Stimulated activated CD8-positive, alpha-beta memory T cell treated with anti-CD3 and anti-CD28 coated beads, Interleukin-15, amount 100 ng/mL, for 4 hours (primary cell): ENCODE measurements around the gene UST.
"Not testable (repeated sequence)": the region's sequence is repeated elsewhere in the genome, so short reads cannot be mapped to it uniquely, and the experiment has no call there.

Experiments
- DNase-seq, 2 donors: peaks; one replicate each; pipeline ENCODE4 v3.0.0-alpha.2; 2020; ENCODE audit warnings: low read depth in 2 of 2

The UST gene

GRCh38 chr6:149084808-149085556, 338.2 kb downstream of the UST start:
- no peak for DNase-seq

DNA sequence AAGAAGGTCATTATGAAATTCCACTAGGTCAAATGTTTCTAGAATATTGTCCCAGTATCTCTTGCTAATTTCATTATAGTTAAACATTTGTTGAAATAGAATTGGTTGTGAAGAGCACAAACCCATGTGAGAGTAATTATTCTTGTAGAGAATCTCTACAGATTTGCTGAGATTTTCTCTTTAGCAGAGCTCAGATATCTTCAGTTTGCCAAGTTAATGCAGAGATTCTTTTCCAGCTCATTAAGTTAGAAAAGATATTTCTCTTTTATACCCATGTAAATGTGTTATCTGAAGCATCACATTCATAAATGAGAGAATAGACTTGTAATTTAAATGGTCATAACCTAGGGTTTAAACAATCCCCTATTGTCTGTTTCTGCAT, 338.7 kb downstream of the UST start:
- no peak for DNase-seq

GRCh38 chr6:149086363-149086762, 339.5 kb downstream of the UST start:
- DNase-seq: no peak

DNA sequence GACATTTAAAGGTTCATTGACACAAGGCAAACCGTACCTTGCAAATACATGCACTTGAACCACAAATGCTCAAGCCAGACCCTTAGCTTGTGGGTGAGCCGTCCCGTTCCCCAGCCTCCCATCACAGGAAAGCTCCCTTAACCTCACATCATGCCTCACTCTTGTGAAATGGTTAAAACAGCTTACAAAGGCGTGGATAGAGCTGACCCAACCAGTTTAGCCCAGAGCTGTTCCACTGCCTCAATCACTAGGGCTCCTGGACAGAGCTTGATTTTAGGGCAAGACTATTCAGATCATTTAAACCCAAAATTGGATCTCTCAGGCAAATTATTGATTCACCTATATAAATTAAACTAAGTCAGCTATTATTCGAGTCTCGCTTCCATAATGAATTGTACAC, 341.1 kb downstream of the UST start:
- DNase-seq: no peak

GRCh38 chr6:149088361-149088760, 341.5 kb downstream of the UST start:
- no peak for DNase-seq

GRCh38 chr6:149089510-149089909, 342.7 kb downstream of the UST start:
- DNase-seq: no peak

DNA sequence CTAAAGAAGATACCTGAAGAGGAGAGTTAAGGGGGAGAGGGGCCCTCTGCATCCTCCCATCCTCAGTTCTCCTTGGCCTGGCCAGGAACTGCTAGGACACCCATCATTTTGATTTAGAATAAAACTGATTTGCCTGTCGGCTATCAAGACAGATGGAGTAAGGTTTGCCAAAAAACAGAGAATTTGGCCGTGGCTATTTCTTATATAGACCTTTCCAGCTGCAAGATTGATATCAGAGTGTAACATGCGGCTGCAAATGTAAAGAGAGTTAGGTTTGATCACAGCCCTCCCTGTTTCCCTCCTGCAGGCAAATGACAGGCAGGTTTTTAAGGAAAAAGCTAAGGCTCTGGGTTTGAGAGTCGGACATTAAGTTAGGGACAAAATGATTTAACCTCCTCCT, 344.1 kb downstream of the UST start:
- DNase-seq: no peak

GRCh38 chr6:149093643-149094042, 346.8 kb downstream of the UST start:
- DNase-seq: no peak

GRCh38 chr6:149094156-149094555, 347.3 kb downstream of the UST start:
- no peak for DNase-seq

DNA sequence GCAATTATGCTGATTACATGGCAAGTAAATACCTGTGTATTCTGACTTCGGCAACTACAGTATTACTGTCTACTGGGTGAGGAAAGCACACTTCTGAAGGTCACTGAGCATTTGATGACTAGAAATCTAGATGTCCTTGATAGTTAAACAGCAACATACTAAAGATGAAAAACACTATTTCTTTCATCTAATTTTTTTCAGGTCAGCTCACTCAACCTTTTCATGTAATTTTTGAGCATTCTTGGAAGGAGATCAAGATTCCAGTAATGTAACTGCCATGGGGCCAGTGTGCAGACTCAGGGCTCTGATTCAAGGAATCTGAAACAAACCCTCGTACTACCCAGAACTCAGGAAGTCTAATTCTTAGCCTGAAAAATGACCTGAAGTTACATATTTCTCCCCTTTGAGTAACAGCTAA, 348.1 kb downstream of the UST start:
- no peak for DNase-seq

- no peak for DNase-seq
Observed at GRCh38 chr6:149095842-149096241, 349.0 kb downstream of the UST start.

DNA sequence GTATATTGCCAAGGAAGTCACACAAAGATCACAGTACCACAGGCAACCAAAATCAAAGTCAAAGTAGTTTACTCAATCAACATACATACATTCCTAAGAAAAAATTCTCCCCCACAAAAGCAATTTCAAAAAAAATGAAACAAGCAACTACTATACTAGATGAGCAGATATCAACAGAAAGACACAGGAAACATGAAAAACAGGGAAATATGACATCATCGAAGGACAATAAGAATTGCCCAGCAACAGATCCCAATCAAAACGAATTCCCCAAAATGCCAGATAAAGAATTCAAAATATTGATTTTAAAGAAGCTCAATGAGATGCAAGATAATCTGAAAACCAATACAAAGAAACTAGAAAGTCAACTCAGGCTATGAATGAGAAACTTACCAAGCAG, 351.0 kb downstream of the UST start:
- no peak for DNase-seq

DNA sequence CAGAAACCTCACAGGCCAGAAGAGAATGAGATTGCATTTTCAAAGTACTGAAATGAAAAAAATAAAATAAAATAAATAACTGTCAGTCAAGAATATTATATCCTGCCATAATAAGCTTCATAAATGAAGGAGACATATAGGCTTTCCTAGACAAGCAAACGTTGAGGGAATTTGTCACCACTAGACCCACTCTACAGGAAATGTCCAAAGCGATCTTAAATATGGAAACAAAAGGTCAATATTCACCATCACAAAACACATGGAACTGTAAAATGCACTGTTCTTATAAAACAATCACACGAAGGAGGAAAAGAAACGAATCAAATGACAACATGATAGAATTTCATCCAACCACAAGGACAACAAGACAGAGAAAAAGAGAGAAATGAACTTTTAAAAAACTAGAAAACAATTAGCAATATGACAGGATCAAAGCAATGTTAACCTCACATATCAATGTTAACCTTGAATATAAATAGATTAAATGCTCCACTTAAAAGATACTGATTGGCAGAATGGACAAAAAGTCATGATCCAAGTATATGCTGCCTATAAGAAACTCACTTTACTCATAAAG, 352.0 kb downstream of the UST start:
- DNase-seq: no peak

DNA sequence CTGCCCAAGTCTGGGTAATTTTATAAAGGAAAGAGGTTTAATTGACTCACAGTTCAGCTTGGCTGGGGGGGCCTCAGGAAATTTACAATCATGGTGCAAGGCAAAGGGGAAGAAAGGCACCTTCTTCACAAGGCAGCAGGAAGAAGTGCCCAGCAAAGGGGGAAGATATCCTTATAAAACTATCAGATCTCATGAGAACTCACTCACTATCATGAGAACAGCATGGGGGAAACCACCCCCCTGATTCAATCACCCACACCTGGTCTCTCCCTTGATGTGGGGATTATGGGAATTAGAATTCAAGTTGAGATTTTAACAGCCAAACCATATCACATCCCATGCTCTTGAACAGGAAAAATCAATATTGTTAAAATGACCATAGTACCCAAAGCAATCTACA, 355.5 kb downstream of the UST start:
- no peak for DNase-seq

DNA sequence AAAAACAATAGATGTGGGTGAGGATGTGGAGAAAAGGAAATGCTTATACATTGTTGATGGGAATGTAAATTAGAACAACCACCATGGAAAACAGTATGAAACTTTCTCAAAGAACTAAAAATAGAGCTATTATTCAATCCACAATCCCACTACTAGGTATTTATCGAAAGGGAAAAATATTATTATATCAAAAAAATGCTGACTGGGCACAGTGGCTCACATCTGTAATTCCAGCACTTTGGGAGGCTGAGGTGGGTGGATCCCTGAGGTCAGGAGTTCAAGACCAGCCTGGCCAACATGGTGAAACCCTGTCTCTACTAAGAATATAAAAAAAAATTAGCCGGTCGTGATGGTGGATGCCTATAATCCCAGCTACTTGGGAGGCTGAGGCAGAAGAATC, 357.1 kb downstream of the UST start:
- DNase-seq: not testable (repeated sequence)

DNA sequence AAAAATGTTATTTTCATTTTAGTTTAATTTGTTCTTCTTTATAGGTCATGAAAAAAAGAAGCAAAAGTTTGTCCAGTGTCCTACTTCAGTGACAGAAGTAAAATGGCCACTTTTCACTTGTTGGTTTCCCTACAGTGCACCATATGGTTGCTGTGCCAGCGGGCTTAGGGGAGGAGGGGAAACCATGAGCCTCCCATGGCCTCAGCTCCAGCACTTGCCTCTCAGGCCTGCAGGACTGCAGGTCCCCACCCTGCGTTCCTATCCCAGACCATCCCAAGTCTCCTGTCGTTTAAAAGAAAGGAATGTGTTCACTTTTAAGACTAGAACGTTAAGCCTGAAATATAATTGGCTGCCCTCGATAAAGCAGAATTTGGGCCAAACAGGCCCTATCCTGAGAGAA, 360.7 kb downstream of the UST start:
- DNase-seq: no peak

- DNase-seq: no peak
Observed at GRCh38 chr6:149108038-149108748, 361.4 kb downstream of the UST start.

DNA sequence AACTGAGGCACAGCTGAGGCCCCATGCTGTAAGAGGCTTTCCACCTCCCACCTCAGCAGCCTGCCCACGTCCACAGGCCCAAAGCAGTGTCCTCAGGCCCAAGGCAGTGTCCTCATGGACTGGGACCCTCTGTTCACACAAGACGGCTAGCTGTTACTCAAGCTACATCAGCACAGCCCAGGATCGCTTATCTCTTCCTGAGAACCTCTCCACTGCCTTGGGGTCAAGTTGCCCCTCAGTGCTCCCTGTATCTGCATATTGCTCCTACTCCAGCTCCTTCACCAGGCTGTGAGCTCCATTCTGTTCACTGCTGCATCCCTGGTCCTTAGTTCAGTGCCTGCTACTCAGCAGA, 361.9 kb downstream of the UST start:
- no peak for DNase-seq

DNA sequence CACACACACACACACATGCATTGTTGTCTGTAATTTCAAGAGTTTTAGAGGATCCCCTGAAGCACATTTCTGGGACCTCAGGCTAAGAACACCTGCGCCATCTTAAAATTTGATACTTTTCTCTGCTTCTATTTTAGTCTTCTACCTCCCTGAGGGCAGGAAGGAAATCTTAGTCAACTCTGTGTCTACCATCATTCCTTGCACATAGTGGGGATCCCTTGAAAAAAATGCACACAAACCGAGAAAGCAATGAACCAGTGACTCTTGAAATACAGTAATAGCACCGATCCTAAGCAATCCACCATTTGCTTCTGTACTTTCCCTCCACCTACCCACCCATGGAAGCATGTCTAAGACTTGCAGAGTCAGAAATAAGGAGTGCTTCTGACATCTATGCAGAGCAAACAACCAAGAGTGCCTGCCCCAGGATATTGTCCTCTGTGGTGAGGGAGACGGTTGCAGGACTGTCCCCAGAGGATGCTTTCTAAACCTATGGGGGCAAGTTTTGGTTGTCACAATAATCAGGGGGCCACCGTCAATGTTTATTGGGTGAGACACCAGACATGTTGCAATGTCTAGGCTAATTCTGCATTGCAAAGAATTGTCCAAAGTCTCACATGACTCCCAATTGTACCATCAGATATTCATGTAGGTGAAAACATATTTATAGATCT, 362.7 kb downstream of the UST start:
- DNase-seq: no peak

DNA sequence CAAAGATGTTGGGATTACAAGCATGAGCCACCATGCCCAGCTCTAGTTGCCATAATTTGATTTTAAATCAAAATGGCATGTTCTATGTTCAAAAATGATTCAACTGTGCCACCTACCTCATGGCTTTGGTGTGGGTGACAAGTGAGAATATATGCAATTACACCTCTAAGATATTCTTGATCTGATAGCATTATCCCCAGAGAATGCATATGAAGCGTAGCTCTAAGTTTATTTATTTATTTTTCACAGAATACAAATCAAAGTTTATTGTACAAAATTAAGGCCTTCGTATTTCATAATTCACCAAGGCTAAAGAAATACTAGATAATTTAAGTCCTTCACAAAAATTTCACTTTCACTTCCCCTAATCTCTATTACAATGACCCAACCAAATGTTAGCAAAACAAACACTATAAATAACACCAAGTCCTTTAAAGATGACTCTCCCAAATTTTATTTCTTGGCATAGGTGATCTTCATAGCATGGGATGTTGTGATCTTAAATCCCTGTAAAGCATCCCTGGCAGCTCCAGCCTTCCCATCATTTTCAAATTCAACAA, 364.8 kb downstream of the UST start:
- no peak for DNase-seq

- DNase-seq: no peak
Observed at GRCh38 chr6:149112976-149113375, 366.1 kb downstream of the UST start.

GRCh38 chr6:149114167-149114566, 367.3 kb downstream of the UST start:
- no peak for DNase-seq
